HL-60 (cell line): ENCODE results near the gene GAK.

ENCODE experiments used
- DNase-seq, 2 experiments: peaks; one replicate each; pipeline ENCODE4 v3.0.0-alpha.2; 2010 to 2020; ENCODE audit warnings: low read depth in 1 of 2, low spot score in 1 of 2
- H3K27ac ChIP-seq: fragments of 250-450 bp; sonication (Bioruptor Pico); replicated peaks from 2 replicates; pipeline ENCODE4 v1.5.1; 2020; ENCODE audit warnings: mild to moderate bottlenecking, moderate library complexity
- H3K27me3 ChIP-seq: fragments of 250-450 bp; sonication (Bioruptor Pico); 2 replicates; pipeline ENCODE4 v1.5.1; 2021; ENCODE audit warnings: mild to moderate bottlenecking, moderate library complexity; ENCODE audit not compliant: insufficient read depth, poor library complexity, severe bottlenecking
- H3K4me3 ChIP-seq: replicated peaks from 2 replicates; pipeline ENCODE4 v1.5.1; 2011; ENCODE audit warnings: mild to moderate bottlenecking, control low read depth, low read length; ENCODE audit not compliant: insufficient read depth
- CTCF ChIP-seq: IDR thresholded peaks from one replicate; pipeline ENCODE4 v1.5.1; 2011; ENCODE audit warnings: low read length, control low read depth, inconsistent platforms; ENCODE audit not compliant: insufficient read depth
- GABPA ChIP-seq: IDR thresholded peaks from 2 replicates; pipeline ENCODE4 v1.6.1; 2012; ENCODE audit warnings: low read depth
- POLR2AphosphoS5 ChIP-seq: IDR thresholded peaks from 2 replicates; pipeline ENCODE4 v1.6.1; 2012; ENCODE audit warnings: low read depth
- REST ChIP-seq: IDR thresholded peaks from 2 replicates; pipeline ENCODE4 v1.6.1; 2012; ENCODE audit warnings: low read depth; ENCODE audit not compliant: insufficient replicate concordance
- SPI1 ChIP-seq: IDR thresholded peaks from 2 replicates; pipeline ENCODE4 v1.6.1; 2012; ENCODE audit warnings: low read depth, mild to moderate bottlenecking, borderline replicate concordance

Gene GAK

GRCh38 chr4:960140-960635 is 28.1 kb upstream of the GAK start:
- TF ChIP-seq GABPA (no peak), POLR2AphosphoS5 (no peak), SPI1 (no peak), REST (no peak), CTCF (no peak)
- H3K27me3 ChIP-seq, result no peaks in the 10 kb centered on the region

GRCh38 chr4:959338-960139 is 27.4 kb upstream of the GAK start:
- Histone ChIP-seq H3K4me3 (no peak overlapping the region), H3K27ac (no peak overlapping the region), H3K27me3 (no peaks in the 10 kb centered on the region)
- no peak for DNase-seq
- TF ChIP-seq SPI1 (no peak), CTCF (no peak), REST (no peak), GABPA (no peak), POLR2AphosphoS5 (no peak)

More at GRCh38 chr4:960140-960635, 28.1 kb upstream of the GAK start:
- Histone ChIP-seq H3K27ac (no peak overlapping the region), H3K4me3 (no peak overlapping the region)
- DNase-seq, result no peak

- TF ChIP-seq POLR2AphosphoS5, result no peak
- TF ChIP-seq GABPA, result no peak
- no peak for TF ChIP-seq SPI1
- TF ChIP-seq REST, result no peak
- no peak for TF ChIP-seq CTCF
- no peak overlapping the region for H3K27ac ChIP-seq
- H3K27me3 ChIP-seq, result no peaks in the 10 kb centered on the region
- no peak for DNase-seq
- H3K4me3 ChIP-seq, result no peak overlapping the region
These were observed 26.7 kb upstream of the GAK start for GRCh38 chr4:958696-959337.
